ENCODE measurements around the gene RAB31. TPM values are rescaled to one million over a fixed set of nuclear protein-coding genes. Genes with fewer than 3 reads are reported as not detected.
A peak's percentile ranks its signal among the peaks of the same experiment; 100 is the strongest.
"Not testable (repeated sequence)": the region's sequence is repeated elsewhere in the genome, so short reads cannot be mapped to it uniquely, and the experiment has no call there.

Gene RAB31
- total RNA-seq, 1 donor from 2014 or later, result 19.0 TPM

GRCh38 chr18:9757827-9758621, 49.9 kb downstream of the RAB31 start:
- DNase-seq (ENCODE audit: low read depth), result no peak

GRCh38 chr18:9758624-9759075, 50.5 kb downstream of the RAB31 start:
- no peak for DNase-seq (ENCODE audit: low read depth)

- DNase-seq (ENCODE audit: low read depth), result no peak
Observed at GRCh38 chr18:9760641-9761040, 52.5 kb downstream of the RAB31 start.

GRCh38 chr18:9762526-9762925, 54.4 kb downstream of the RAB31 start:
- no peak for DNase-seq (ENCODE audit: low read depth)

- no peak for DNase-seq (ENCODE audit: low read depth)
Observed at GRCh38 chr18:9763157-9763556, 55.1 kb downstream of the RAB31 start.

- DNase-seq (ENCODE audit: low read depth), result no peak
Observed at GRCh38 chr18:9764011-9764481, 55.9 kb downstream of the RAB31 start.

GRCh38 chr18:9765501-9765900, 57.4 kb downstream of the RAB31 start:
- DNase-seq (ENCODE audit: low read depth), result no peak

GRCh38 chr18:9766076-9766481, 58.0 kb downstream of the RAB31 start:
- DNase-seq (ENCODE audit: low read depth), result no peak

GRCh38 chr18:9766740-9767139, 58.6 kb downstream of the RAB31 start:
- no peak for DNase-seq (ENCODE audit: low read depth)

- not testable (repeated sequence) for DNase-seq (ENCODE audit: low read depth)
Observed at GRCh38 chr18:9768071-9768691, 60.1 kb downstream of the RAB31 start.

- not testable (repeated sequence) for DNase-seq (ENCODE audit: low read depth)
Observed at GRCh38 chr18:9770111-9770510, 62.0 kb downstream of the RAB31 start.

- peak; percentile 74 for DNase-seq (ENCODE audit: low read depth)
Observed at GRCh38 chr18:9771261-9771976, 63.3 kb downstream of the RAB31 start.

- DNase-seq (ENCODE audit: low read depth), result no peak
Observed at GRCh38 chr18:9771977-9772660, 64.0 kb downstream of the RAB31 start.

GRCh38 chr18:9772847-9773677, 65.0 kb downstream of the RAB31 start:
- DNase-seq (ENCODE audit: low read depth), result no peak

GRCh38 chr18:9774150-9774549, 66.0 kb downstream of the RAB31 start:
- DNase-seq (ENCODE audit: low read depth), result no peak

GRCh38 chr18:9775178-9775577, 67.1 kb downstream of the RAB31 start:
- no peak for DNase-seq (ENCODE audit: low read depth)

- no peak for DNase-seq (ENCODE audit: low read depth)
Observed at GRCh38 chr18:9779630-9780029, 71.5 kb downstream of the RAB31 start.

GRCh38 chr18:9782073-9782857, 74.2 kb downstream of the RAB31 start:
- DNase-seq (ENCODE audit: low read depth), result peak; percentile 26

- DNase-seq (ENCODE audit: low read depth), result no peak
Observed at GRCh38 chr18:9786631-9787030, 78.5 kb downstream of the RAB31 start.

GRCh38 chr18:9787036-9787435, 78.9 kb downstream of the RAB31 start:
- no peak for DNase-seq (ENCODE audit: low read depth)
